Mesendoderm (in vitro differentiated cells): ENCODE results near the gene CD46.

ENCODE experiments used
- DNase-seq: peaks from one replicate; pipeline ENCODE4 v3.0.0; 2013
- H2AK5ac ChIP-seq: 2 replicates; pipeline ENCODE4 v1.6.1; 2013; ENCODE audit warnings: low read length, inconsistent platforms
- H2BK120ac ChIP-seq: 2 replicates; pipeline ENCODE4 v1.6.1; 2013; ENCODE audit warnings: low read depth, mild to moderate bottlenecking, low read length, moderate library complexity, mixed read lengths
- H2BK15ac ChIP-seq: replicated peaks from 2 replicates; pipeline ENCODE4 v1.6.1; 2013; ENCODE audit warnings: low read depth, mild to moderate bottlenecking, moderate library complexity
- H2BK5ac ChIP-seq: 2 replicates; pipeline ENCODE4 v1.6.1; 2013; ENCODE audit warnings: low read length, inconsistent platforms
- H3K18ac ChIP-seq: 2 replicates; pipeline ENCODE4 v1.6.1; 2013; ENCODE audit warnings: mild to moderate bottlenecking, low read length, mixed read lengths
- H3K23ac ChIP-seq: one replicate; pipeline ENCODE4 v1.6.1; 2013; ENCODE audit warnings: low read length
- H3K27ac ChIP-seq: 2 replicates; pipeline ENCODE4 v1.5.1; 2013; ENCODE audit warnings: low read depth, mild to moderate bottlenecking, inconsistent platforms, low read length, moderate library complexity
- H3K27me3 ChIP-seq: 2 replicates; pipeline ENCODE4 v1.6.1; 2013; ENCODE audit warnings: low read length, control low read depth, mild to moderate bottlenecking, inconsistent platforms; ENCODE audit not compliant: insufficient read depth, poor library complexity
- H3K36me3 ChIP-seq: 2 replicates; pipeline ENCODE4 v1.6.1; 2013; ENCODE audit warnings: low read length, inconsistent platforms; ENCODE audit not compliant: control insufficient read depth, insufficient read depth
- H3K4ac ChIP-seq: one replicate; pipeline ENCODE4 v1.6.1; 2013; ENCODE audit warnings: low read depth, mild to moderate bottlenecking, low read length, moderate library complexity
- H3K4me1 ChIP-seq: 2 replicates; pipeline ENCODE4 v1.6.1; 2013; ENCODE audit warnings: low read depth, low read length, inconsistent platforms; ENCODE audit not compliant: control insufficient read depth
- H3K4me2 ChIP-seq: 2 replicates; pipeline ENCODE4 v1.6.1; 2013; ENCODE audit warnings: low read length
- H3K4me3 ChIP-seq: 2 replicates; pipeline ENCODE4 v1.5.1; 2013; ENCODE audit warnings: mild to moderate bottlenecking, low read length
- H3K56ac ChIP-seq: one replicate; pipeline ENCODE4 v1.6.1; 2013; ENCODE audit warnings: low read length
- H3K79me1 ChIP-seq: 2 replicates; pipeline ENCODE4 v1.6.1; 2013; ENCODE audit warnings: low read length, inconsistent platforms
- H3K79me2 ChIP-seq: 2 replicates; pipeline ENCODE4 v1.6.1; 2013; ENCODE audit warnings: mild to moderate bottlenecking, low read length; ENCODE audit not compliant: control insufficient read depth, insufficient read depth
- H3K9ac ChIP-seq: 2 replicates; pipeline ENCODE4 v1.6.1; 2013; ENCODE audit warnings: low read length, inconsistent platforms
- H4K5ac ChIP-seq: one replicate; pipeline ENCODE4 v1.6.1; 2013; ENCODE audit warnings: low read length
- H4K8ac ChIP-seq: one replicate; pipeline ENCODE4 v1.6.1; 2013; ENCODE audit warnings: low read depth, mild to moderate bottlenecking, control low read depth, low read length, moderate library complexity
- WGBS: extraction: QIAGEN DNeasy Blood & Tissue Kit; methylation state at CpG from one replicate; pipeline ENCODE4 v1.1.7; 2013; ENCODE audit warnings: low lambda C conversion rate, missing lambda C conversion rate; ENCODE audit not compliant: insufficient coverage; ENCODE audit errors: extremely low coverage; 5-methylcytosine and 5-hydroxymethylcytosine counted together

The CD46 gene

GRCh38 chr1:207823531-207823879 lies 71.7 kb downstream of the CD46 start:
- Histone ChIP-seq H2AK5ac (no peak overlapping the region), H3K4me2 (no peak overlapping the region), H2BK120ac (no peak overlapping the region), H3K36me3 (no peaks in the 10 kb centered on the region), H3K4ac (no peak overlapping the region), H2BK5ac (no peak overlapping the region), H3K4me3 (no peak overlapping the region), H3K18ac (no peak overlapping the region), H2BK15ac (no peak overlapping the region), H3K23ac (no peak overlapping the region), H3K56ac (no peak overlapping the region), H4K5ac (no peak overlapping the region), H3K79me2 (no peaks in the 10 kb centered on the region), H3K79me1 (no peaks in the 10 kb centered on the region), H3K4me1 (no peaks in the 10 kb centered on the region), H3K27me3 (no peaks in the 10 kb centered on the region), H3K27ac (no peak overlapping the region), H3K9ac (no peak overlapping the region), H4K8ac (no peak overlapping the region)
- DNase-seq, result no peak
- no CpG with 5 or more reads among the region's 19 CpGs for WGBS

GRCh38 chr1:207823880-207824566 lies 72.2 kb downstream of the CD46 start:
- Histone ChIP-seq H2BK5ac (no peak overlapping the region), H2BK120ac (no peak overlapping the region), H3K36me3 (no peaks in the 10 kb centered on the region), H3K4me3 (no peak overlapping the region), H3K4me1 (no peaks in the 10 kb centered on the region), H2AK5ac (no peak overlapping the region), H3K23ac (no peak overlapping the region), H3K56ac (peak overlapping the region; percentile 65), H3K4ac (no peak overlapping the region), H3K27ac (no peak overlapping the region), H4K5ac (no peak overlapping the region), H3K79me1 (no peaks in the 10 kb centered on the region), H2BK15ac (no peak overlapping the region), H3K79me2 (no peaks in the 10 kb centered on the region), H3K4me2 (no peak overlapping the region), H3K18ac (no peak overlapping the region), H3K27me3 (no peaks in the 10 kb centered on the region), H3K9ac (no peak overlapping the region), H4K8ac (no peak overlapping the region)
- peak; percentile 95 for DNase-seq
- no CpG with 5 or more reads among the region's 9 CpGs for WGBS

- Histone ChIP-seq H4K8ac (no peak overlapping the region), H3K23ac (no peak overlapping the region), H3K79me1 (no peaks in the 10 kb centered on the region), H2BK15ac (no peak overlapping the region), H3K56ac (no peak overlapping the region), H3K4me1 (no peaks in the 10 kb centered on the region), H3K36me3 (no peaks in the 10 kb centered on the region), H3K79me2 (no peaks in the 10 kb centered on the region), H3K27ac (no peak overlapping the region), H3K4me3 (no peak overlapping the region), H2BK5ac (no peak overlapping the region), H4K5ac (no peak overlapping the region), H3K4ac (no peak overlapping the region), H2AK5ac (no peak overlapping the region), H3K18ac (no peak overlapping the region), H3K9ac (no peak overlapping the region), H2BK120ac (no peak overlapping the region), H3K27me3 (no peaks in the 10 kb centered on the region), H3K4me2 (no peak overlapping the region)
- no CpG with 5 or more reads among the region's 6 CpGs for WGBS
- DNase-seq, result no peak
These were observed 73.0 kb downstream of the CD46 start for GRCh38 chr1:207824691-207825408.

GRCh38 chr1:207825409-207825695 lies 73.5 kb downstream of the CD46 start:
- DNase-seq, result no peak
- Histone ChIP-seq H3K4me2 (no peak overlapping the region), H2BK15ac (no peak overlapping the region)

GRCh38 chr1:207825719-207826556 lies 74.1 kb downstream of the CD46 start:
- no CpG with 5 or more reads among the region's 18 CpGs for WGBS
- Histone ChIP-seq H3K36me3 (no peaks in the 10 kb centered on the region), H3K79me1 (no peaks in the 10 kb centered on the region), H3K9ac (no peak overlapping the region), H3K23ac (no peak overlapping the region), H2AK5ac (no peak overlapping the region), H3K27me3 (no peaks in the 10 kb centered on the region), H3K4me1 (no peaks in the 10 kb centered on the region), H3K4me2 (no peak overlapping the region), H2BK120ac (no peak overlapping the region), H3K27ac (no peak overlapping the region), H2BK5ac (no peak overlapping the region), H3K4me3 (no peak overlapping the region), H3K4ac (no peak overlapping the region), H4K8ac (no peak overlapping the region), H3K79me2 (no peaks in the 10 kb centered on the region), H3K56ac (no peak overlapping the region), H2BK15ac (no peak overlapping the region), H3K18ac (no peak overlapping the region), H4K5ac (no peak overlapping the region)
- no peak for DNase-seq

More at GRCh38 chr1:207825409-207825695, 73.5 kb downstream of the CD46 start:
- Histone ChIP-seq H3K27ac (no peak overlapping the region), H4K5ac (no peak overlapping the region), H3K36me3 (no peaks in the 10 kb centered on the region), H3K23ac (no peak overlapping the region), H3K9ac (no peak overlapping the region), H2AK5ac (no peak overlapping the region), H3K27me3 (no peaks in the 10 kb centered on the region), H3K79me2 (no peaks in the 10 kb centered on the region), H2BK5ac (no peak overlapping the region), H3K4me3 (no peak overlapping the region), H3K4ac (no peak overlapping the region), H3K79me1 (no peaks in the 10 kb centered on the region), H3K56ac (no peak overlapping the region), H4K8ac (no peak overlapping the region), H3K4me1 (no peaks in the 10 kb centered on the region), H3K18ac (no peak overlapping the region), H2BK120ac (no peak overlapping the region)
- WGBS, result no CpG with 5 or more reads among the region's 2 CpGs
